HS-27A (cell line): ENCODE measurements around the gene GRIA1.
"Not testable (repeated sequence)": the region's sequence is repeated elsewhere in the genome, so short reads cannot be mapped to it uniquely, and the experiment has no call there.

ENCODE experiments used
- DNase-seq: peaks from one replicate; pipeline ENCODE4 v3.0.0-alpha.2; 2012; ENCODE audit warnings: low read depth, missing footprints

GRIA1 gene

DNA sequence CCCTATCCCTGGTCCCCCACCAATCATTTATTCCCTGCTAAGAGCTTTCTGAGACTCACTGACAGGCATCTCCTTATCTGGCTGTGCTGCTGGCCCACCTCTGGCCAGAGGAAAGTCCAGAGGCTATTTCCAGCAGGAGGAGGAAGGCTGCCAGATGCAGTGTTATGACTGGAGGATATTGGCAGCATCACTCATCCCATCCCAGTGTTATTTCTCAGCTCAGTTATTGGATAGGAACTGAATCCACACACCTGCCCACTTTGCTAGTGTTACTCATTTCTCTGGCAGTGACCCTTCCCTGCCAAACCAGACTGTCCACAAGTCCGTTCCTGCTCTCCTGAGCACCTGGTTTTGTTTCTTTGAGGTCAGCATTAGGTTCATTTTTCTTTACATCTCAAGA, 228.2 kb downstream of the GRIA1 start:
- DNase-seq: no peak

- no peak for DNase-seq
Observed at GRCh38 chr5:153719324-153719723, 228.9 kb downstream of the GRIA1 start.

- DNase-seq: not testable (repeated sequence)
Observed at GRCh38 chr5:153723022-153723610, 232.6 kb downstream of the GRIA1 start.

DNA sequence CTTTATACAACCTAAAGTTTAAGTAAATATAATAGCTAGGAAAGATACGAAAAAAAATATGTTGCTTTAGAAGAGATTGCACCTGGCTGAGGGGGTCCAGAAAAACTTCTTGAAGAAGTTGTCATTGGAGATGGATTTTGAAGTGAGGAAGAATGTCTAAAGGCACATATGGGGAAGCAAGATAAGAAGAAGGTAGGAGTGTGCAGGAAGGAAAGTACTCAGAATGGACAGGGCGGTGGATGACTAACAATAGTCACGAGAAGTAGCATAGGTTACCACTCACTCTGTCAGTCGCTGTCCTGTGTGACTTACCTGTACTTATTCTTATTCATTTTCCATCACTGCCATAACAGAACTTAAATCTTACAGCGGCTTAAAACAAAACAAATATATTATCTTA, 251.6 kb downstream of the GRIA1 start:
- no peak for DNase-seq

GRCh38 chr5:153744751-153745150, 254.3 kb downstream of the GRIA1 start:
- DNase-seq: no peak

DNA sequence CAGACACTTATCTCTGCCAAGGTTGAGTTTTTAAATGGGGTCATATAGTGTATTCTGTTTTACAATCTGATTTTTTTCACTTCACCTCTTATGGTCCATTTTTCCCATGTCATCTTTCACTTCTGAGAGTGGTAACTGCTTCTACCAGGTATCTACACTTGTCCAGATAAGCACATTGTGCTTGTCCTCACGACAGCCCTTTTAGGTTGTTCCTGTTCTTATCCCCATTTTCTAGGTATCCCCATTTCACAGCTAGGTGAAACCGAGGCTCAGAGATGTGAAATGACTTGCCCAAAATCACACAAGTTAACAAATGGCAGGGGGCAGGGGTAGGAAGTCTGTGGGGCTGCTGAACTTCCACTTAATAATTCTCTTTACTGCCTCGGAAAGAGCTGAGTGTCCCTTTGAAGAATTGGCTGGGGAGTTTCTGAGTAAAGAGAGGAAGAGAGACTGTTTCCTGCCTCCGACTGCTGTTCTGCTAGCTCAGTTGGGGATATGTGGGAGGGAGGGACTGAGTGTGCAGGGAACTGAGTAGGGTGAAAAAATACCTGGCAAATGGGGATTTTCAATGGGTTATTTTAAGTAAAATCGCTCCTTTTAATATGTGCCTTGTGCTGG, 255.4 kb downstream of the GRIA1 start:
- DNase-seq: no peak

GRCh38 chr5:153746440-153746839, 256.0 kb downstream of the GRIA1 start:
- no peak for DNase-seq

- DNase-seq: no peak
Observed at GRCh38 chr5:153748823-153749222, 258.4 kb downstream of the GRIA1 start.

DNA sequence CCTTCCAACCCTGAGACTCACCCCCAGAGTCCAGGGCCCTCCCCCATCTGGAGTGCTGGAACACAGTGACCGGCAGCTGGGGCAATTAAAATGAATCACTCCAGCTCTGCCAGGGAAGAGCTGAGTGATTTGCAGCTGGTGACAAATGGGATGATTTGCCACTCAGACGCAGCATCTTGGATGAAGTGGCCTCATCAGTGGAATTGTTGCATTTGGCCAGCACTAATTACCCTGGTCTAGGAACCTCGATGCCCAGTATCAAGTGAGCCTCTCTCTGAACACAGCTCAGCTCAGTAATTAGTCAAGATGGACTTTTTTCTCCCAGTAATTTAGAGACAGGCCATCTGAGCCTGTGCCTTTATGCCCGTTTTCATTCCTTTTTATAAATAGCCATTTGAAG, 259.5 kb downstream of the GRIA1 start:
- DNase-seq: no peak

DNA sequence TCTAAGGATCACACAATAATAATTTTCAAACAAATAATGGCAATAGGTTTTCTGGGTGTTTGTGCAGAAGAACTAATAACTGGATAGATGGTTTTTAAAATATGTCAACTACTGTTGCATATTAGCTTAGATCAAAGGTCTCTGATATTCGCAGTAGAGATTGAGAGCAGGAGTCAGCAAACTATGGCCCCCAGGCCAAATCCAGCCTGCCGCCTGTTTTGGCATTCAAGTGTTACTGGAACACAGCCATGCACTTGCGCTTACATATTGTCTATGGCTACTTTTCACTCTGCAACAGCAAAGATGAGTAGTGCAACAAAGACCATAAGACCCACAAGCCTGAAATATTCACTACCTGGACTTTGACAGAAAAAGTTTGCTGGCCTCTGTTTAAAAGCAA, 260.8 kb downstream of the GRIA1 start:
- DNase-seq: no peak

DNA sequence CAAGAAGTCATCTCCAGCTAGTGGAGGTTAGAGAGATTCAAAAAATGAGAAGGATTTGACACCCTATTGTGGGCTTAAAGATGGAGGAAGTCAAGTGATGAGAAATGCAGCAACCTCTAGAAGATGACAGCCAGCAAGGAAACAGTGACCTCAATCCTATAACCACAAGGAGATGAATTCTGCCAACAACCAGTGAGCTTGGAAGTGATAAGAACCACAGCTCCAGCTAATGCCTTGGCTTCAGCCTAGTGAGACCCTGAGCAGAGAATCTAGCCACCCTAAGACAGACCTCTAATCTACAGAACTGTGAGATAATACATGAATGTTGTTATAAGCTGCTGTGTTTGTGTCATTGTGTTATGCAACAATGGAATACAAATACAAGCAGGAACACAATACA, 262.4 kb downstream of the GRIA1 start:
- no peak for DNase-seq

DNA sequence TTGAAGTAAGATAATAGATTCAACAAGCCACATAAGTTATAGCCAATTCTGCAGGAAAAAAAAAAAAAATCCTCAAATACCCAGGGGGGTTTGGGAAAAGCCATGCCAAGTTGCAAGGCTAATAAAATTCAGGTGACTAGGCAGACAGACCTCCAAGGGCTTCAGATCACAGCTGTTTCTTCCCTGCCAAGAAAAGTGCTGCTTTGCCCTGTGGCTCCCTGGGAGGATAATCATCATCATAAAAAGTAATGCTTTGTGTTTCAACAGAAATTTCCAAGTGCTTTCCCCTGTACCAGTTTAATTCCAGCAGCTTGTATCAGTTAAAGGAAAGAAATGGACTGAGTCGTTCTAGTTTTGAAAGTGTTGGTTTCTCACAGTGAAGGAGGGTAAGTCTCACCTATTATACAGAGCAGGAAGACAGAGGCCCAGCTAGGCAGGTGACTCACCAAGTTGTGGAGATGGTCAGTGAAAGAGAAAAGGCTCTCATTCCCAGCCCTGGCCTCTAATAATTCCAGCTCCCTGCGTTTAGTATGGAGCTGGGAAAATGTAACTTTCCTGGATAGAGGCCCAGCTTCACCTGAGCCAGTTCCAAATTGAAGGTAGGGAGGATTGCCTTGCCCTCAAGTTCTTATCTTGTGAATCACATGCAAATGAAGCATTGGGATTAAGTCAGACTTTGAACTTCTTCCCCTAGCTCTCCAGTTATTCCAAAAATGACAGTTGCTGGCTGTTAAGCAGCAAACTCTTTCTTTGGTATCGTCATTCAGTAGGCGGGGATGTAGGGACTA, 263.4 kb downstream of the GRIA1 start:
- DNase-seq: no peak

GRCh38 chr5:153755913-153756500, 265.5 kb downstream of the GRIA1 start:
- DNase-seq: no peak

DNA sequence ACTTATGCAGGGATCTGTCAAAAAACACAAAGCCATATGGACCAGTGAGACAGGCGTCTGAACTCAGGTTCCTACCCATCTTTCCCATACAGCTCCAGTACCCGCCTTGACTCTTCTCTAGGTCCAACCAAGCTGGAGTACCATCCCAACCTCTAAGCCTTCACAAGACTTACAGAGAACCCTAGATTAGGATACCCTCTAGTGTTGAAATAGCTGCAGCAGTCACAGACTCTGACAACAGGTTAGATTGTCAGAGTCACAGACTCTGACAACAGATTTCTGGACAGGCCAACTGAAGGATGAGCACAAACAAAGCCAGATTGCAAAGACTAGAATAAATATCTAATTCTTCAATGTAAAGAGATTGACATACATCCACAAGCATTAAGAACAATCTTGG, 266.1 kb downstream of the GRIA1 start:
- no peak for DNase-seq

DNA sequence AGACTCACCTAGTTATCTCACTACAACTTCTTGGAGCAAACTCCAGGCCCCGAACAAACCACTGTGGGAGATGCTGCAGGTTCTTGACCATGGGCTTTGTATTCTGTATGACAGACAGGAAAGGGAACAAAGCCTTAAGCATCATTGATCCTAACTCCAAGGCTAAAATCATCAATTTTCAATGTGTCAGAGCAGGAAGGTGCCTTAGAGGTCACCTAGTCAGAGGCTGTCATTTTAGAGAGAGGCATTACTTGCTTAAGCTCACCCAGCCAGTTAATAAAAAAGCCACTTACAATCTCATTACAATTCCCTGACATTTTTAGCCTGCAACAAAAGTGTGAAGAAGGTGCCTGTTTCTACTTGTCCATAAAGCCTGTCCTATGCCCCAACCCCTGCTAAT, 275.5 kb downstream of the GRIA1 start:
- no peak for DNase-seq

DNA sequence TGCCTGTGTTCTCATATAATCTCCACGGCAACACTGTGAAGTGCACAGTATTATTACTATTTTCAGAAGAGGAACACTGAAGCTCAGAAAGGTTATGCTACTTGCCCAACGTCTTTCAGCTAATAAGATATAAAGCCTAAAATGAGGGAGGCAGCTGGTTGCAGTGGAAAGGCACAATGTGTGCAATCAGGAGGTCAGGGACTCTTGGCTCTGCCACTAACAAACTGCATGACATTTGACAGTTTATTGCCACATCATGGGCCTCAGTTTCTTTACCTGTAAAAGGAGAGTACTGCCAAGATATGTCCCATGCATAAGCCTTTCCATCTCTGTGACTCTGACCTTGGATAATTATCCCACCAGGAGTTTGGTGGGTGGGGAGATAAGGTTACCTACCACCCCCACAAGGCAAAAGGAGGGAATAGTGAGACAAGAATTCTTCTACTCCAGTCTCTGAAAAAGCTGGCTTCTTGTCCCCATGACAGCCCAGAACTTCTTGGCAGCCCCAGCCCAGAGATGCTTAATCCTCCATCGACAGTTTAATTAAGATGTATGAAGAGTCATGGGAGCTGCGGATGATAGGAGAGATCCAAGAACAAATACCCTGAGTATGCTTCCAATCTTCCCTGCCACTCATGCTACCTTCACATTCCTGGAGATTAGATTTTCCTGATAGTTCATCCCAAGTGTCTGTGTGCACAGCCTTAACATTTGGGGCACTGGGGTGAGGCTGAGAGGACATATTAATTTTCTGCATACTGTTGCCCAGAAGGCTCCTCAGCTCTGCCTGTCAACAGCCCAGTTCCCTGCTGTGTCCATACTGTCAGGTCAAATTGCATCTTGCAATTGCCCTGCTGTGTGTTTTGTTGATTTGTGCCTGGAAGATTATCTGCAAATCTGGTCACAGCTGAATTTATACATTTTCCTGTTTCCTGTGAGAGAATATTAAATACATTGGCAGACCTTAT, 277.0 kb downstream of the GRIA1 start:
- no peak for DNase-seq

GRCh38 chr5:153770066-153770465, 279.6 kb downstream of the GRIA1 start:
- DNase-seq: no peak

DNA sequence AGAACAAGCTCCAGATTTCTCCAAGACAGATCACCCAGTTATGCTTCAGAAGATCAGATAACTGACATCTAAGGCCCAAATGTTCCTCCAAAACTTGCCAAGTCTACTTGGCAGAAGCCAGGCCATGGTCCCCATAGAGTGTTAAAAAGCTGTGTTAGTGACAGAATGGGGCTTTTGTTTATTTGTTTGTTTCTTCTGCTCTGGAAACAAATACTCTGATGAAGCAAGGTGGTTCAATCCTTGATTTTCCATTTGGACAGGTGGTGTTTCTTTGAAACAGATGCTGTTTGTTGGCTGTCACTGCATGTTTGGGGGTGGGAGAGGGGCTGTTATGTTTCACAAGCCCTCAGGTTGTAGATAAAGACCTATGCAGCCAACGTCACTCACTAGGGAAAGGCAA, 284.2 kb downstream of the GRIA1 start:
- DNase-seq: no peak

- DNase-seq: no peak
Observed at GRCh38 chr5:153775923-153776322, 285.5 kb downstream of the GRIA1 start.

GRCh38 chr5:153777681-153778581, 287.5 kb downstream of the GRIA1 start:
- no peak for DNase-seq

DNA sequence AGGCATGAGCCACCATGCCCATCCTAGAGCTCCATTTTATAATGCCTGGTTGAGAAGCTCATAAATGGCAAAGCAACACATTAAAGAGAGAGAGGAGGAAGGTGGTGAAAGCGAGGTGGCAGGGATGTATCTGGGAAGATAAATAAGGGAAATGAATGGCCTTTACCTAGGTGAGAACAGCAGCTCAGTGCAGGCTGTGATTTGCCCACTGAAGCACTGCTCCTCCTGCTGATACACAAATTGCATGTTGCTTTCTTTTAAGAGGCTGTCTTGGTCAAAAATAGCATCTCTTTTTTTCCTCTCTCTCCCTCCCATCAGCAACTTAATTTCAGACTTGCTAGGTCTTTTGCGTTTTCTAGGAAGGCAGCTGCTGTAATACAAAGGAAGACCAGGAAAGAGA, 289.4 kb downstream of the GRIA1 start:
- DNase-seq: no peak
